HG02588 (cell line): Measurements from ENCODE around the gene FRAT2.
"Not testable (repeated sequence)": the region's sequence is repeated elsewhere in the genome, so short reads cannot be mapped to it uniquely, and the experiment has no call there.

Source experiments
- ATAC-seq: cut with Tn5 transposase; IDR thresholded peaks from one replicate; pipeline ENCODE4 v1.9.1; 2021; ENCODE audit warnings: mild to moderate bottlenecking, moderate library complexity; ENCODE audit not compliant: unreplicated experiment

The FRAT2 gene

DNA sequence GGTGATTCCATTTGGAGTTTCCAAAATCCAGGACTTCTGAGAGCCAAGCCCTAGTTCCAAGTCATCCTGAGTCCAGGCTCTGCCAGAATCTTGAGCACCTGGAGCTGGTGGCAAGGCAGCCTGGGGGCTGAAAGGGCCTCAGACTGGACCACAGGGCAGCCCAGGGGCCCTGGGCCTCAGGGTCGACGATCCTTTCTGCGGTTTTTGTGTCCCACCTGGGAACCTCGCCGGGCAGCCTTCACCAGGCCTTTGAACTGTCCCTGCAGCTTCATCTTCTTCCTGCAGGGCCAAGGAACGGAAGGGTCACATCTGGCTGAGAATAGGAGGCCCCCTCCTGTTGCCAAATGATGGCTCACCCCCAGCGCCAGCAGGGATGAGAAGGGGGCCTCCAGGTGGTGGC lies 22.4 kb upstream of the FRAT2 start:
- no peak for ATAC-seq

- ATAC-seq, result no peak
These were observed 21.9 kb upstream of the FRAT2 start for GRCh38 chr10:97356318-97356914.

GRCh38 chr10:97355571-97355975 lies 21.0 kb upstream of the FRAT2 start:
- no peak for ATAC-seq

GRCh38 chr10:97353945-97354344 lies 19.4 kb upstream of the FRAT2 start:
- no peak for ATAC-seq

GRCh38 chr10:97349752-97350513 lies 15.4 kb upstream of the FRAT2 start:
- ATAC-seq, result no peak

- no peak for ATAC-seq
These were observed 12.8 kb upstream of the FRAT2 start for GRCh38 chr10:97347317-97347716.

GRCh38 chr10:97343664-97344063 lies 9.1 kb upstream of the FRAT2 start:
- ATAC-seq, result not testable (repeated sequence)

GRCh38 chr10:97341416-97341815 lies 6.9 kb upstream of the FRAT2 start:
- no peak for ATAC-seq

GRCh38 chr10:97338041-97338440 lies 3.5 kb upstream of the FRAT2 start:
- no peak for ATAC-seq

GRCh38 chr10:97336942-97337831 lies 2.7 kb upstream of the FRAT2 start:
- ATAC-seq, result no peak

GRCh38 chr10:97336446-97336845 lies 1.9 kb upstream of the FRAT2 start:
- ATAC-seq, result no peak

GRCh38 chr10:97336006-97336405 lies 1.5 kb upstream of the FRAT2 start:
- no peak for ATAC-seq

DNA sequence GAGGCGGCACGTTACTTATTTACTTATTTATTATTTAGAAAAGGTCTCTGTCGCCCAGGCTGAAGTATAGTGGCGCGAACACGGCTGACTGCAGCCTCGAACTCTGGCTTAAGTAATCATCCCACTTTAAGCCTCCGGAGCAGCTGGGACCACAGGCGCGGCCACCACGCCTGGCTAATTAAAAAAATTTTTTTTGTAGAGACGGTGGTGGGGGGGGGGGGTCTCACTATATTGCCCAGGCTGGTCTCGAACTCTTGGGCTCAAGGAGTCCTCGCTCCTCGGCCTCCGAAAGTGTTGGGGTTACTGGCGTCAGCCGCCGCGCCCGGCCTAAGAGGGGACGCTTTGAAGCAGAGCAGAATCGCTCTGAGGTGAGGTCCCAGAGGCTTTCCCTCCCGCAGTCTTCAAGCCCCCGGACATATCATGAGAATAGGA lies 675 bp upstream of the FRAT2 start:
- no peak for ATAC-seq

GRCh38 chr10:97333601-97334369 lies 744 bp downstream of the FRAT2 start:
- peak; percentile 30 for ATAC-seq

GRCh38 chr10:97333351-97333600 lies 1.3 kb downstream of the FRAT2 start:
- ATAC-seq, result no peak

DNA sequence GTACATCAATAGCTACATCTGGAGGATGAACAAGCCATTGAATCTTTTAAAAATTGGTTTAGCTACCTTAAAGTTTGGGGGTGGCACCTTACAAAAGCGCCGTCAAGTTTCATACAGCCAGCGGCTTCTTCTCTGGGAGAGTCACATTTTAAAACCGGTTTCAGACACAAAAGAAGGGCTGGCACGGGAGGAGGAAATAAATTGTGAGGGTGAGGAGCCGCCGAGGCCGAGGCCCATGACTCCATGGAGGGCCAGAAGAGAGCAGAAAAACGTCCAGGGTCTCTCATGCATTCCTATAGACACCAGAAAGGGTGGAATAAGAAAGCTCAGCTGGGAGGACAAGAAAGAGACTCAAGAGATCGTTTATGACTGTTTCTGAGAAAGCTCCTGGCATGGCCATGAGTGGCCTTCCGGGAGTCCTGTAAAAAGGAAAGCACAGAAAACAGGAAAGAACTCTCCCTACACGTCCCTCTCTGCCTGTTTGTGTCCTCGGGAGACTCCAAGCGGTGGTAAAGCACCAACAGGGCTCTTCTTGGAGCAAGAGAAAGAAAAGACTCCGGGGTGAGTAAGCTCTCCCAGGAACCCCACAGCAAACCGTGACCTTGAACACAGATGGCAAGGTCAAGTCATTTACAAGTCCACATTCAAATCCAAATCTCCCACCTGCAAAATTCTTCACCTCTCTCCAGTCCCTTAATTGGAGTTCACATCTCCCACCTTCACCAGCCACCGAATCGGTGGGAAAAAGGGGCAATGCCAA lies 1.8 kb downstream of the FRAT2 start:
- no peak for ATAC-seq

DNA sequence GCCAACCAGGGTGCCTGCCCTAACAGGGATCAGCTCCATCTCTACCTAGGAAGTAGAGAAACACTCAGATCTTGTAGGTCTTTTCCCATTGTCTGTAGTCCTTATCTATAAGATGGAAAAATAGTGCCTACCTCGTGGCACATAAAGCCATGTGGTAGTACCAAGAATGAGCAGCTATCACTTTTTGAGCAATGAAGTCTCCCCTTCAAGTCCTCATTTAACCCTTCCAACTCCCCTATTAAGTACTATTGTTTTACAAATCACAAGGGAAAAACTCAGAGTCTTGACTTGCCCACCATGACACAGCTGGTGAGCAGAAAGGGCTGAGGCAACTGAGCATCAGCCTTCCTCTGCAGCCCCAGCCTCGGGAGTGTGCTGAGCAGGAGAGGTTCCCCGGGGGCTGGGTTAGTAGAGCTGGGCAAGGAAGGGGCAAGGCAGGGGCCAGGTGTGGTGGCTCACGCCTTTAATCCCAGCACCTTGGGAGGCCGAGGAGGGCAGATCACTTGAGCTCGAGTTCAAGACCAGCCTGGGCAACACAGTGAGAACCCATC lies 3.3 kb downstream of the FRAT2 start:
- ATAC-seq, result no peak

GRCh38 chr10:97329766-97330165 lies 4.8 kb downstream of the FRAT2 start:
- ATAC-seq, result no peak

DNA sequence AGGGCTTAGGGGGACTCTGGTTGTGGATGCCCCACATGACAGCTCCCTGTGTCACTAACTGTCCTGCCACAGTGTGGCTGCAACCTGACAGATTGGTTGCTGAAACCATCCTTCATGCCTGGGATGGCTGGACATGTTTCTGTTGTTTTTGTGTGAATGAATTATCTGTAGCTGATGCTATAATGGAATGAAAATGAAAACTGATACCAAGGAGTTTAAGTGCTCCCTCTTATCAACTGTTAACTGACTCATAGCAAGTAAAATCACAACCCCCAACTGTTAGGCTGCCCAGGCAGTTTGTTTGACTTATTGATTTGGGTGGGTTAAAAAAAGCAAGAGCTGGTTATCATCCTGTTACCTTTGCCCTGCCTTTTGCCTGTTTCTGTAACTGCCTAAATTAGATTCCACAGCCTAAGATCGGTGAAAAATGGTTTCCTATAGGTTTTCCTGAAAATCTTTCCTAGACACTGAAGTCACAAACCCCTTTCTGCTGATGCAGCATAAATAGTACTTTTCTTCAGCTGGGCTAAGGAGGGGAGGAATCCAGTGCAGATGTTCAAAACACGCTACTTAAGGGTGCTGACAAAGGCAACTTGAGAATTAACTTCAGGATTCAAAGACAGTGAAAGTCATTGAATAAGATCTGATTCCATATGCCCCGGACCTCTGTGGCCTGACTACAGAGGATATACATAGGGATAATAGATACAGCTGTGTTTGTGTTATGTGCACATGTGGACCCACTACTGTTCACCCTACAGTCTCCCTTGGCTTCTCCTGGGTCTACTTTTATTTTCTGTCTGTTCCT lies 5.7 kb downstream of the FRAT2 start:
- ATAC-seq, result no peak
